B cell (primary cell): ENCODE measurements around the gene DDAH1. TPM values are rescaled to one million over a fixed set of nuclear protein-coding genes. Genes with fewer than 3 reads are reported as not detected.

Source experiments
- ATAC-seq: fragments of 200-7000 bp; cut with Tn5 transposase; one replicate; pipeline ENCODE4 v1.10.0; 2021; ENCODE audit warnings: low read depth, mild to moderate bottlenecking, moderate number of reproducible peaks, moderate library complexity
- CTCF ChIA-PET: fragments of 350-600 bp; sonication (Branson Sonifier 250); formaldehyde crosslinking; loops from one replicate; lab custom pipeline; 2021; ENCODE audit warnings: antibody characterized with exemption, inconsistent platforms; lab: Charles Lee
- POLR2A ChIA-PET: fragments of 350-600 bp; sonication (Branson Sonifier 250); formaldehyde crosslinking; loops from one replicate; lab custom pipeline; 2021; ENCODE audit warnings: antibody characterized with exemption; lab: Charles Lee
- DNase-seq: peaks from one replicate; pipeline ENCODE4 v3.0.0; 2013
- H2AFZ ChIP-seq: 2 replicates; pipeline ENCODE4 v1.6.1; 2012; ENCODE audit warnings: mild to moderate bottlenecking, low read depth, low read length; ENCODE audit not compliant: insufficient read depth, poor library complexity, severe bottlenecking
- H3K27ac ChIP-seq, 2 donors: 1 replicate in 1 of 2; 2 replicates in 1 of 2; pipeline ENCODE4 v1.5.1; 2012 to 2013; ENCODE audit warnings: low read length in 2 of 2, mild to moderate bottlenecking in 2 of 2, moderate library complexity in 1 of 2
- H3K27me3 ChIP-seq, 4 experiments: fragments of 200-600 bp in 1 of 4; sonication (generic) in 1 of 4; replicated peaks in 1 of 4; 1 replicate in 2 of 4; 2 replicates in 2 of 4; pipeline versions ENCODE4 v1.6.1 to v1.7.0; 2013 to 2016; ENCODE audit warnings: low read length in 3 of 4, mild to moderate bottlenecking in 2 of 4, mixed read lengths in 1 of 4, moderate library complexity in 1 of 4; ENCODE audit not compliant: insufficient read depth in 4 of 4, control insufficient read depth in 3 of 4; ENCODE audit errors: control extremely low read depth in 1 of 4
- H3K36me3 ChIP-seq, 2 experiments: replicated peaks in 1 of 2; 1 replicate in 1 of 2; 2 replicates in 1 of 2; pipeline versions ENCODE4 v1.6.1 to v1.7.1; 2013; ENCODE audit warnings: low read length in 1 of 2; ENCODE audit not compliant: insufficient read depth in 2 of 2, control insufficient read depth in 1 of 2; ENCODE audit errors: control extremely low read depth in 1 of 2, extremely low read depth in 1 of 2
- H3K4me1 ChIP-seq, 2 donors: fragments of 200-600 bp in 1 of 2; sonication (generic) in 1 of 2; 1 replicate in 1 of 2; 2 replicates in 1 of 2; pipeline versions ENCODE4 v1.5.1 to v1.6.1; 2013 to 2017; ENCODE audit warnings: low read length in 2 of 2; ENCODE audit not compliant: control insufficient read depth in 2 of 2, insufficient read depth in 2 of 2
- H3K4me2 ChIP-seq: replicated peaks from 2 replicates; pipeline ENCODE3; 2012; ENCODE audit warnings: mild to moderate bottlenecking, low read depth, low read length; ENCODE audit not compliant: poor library complexity, severe bottlenecking
- H3K4me3 ChIP-seq, 5 experiments: fragments of 200-600 bp in 1 of 5; sonication (generic) in 1 of 5; 1 replicate in 3 of 5; 2 replicates in 2 of 5; pipeline versions ENCODE4 v1.5.1 to v1.7.0; 2011 to 2016; ENCODE audit warnings: low read length in 4 of 5, mild to moderate bottlenecking in 4 of 5, low read depth in 2 of 5, control low read depth in 1 of 5, moderate library complexity in 1 of 5; ENCODE audit not compliant: insufficient read depth in 1 of 5; ENCODE audit errors: control extremely low read depth in 1 of 5, extremely low read depth in 1 of 5
- H3K79me2 ChIP-seq: fragments of 200-600 bp; sonication (generic); one replicate; pipeline ENCODE4 v1.6.0; 2016; ENCODE audit warnings: low read length; ENCODE audit not compliant: control insufficient read depth, insufficient read depth
- H3K9ac ChIP-seq: fragments of 200-600 bp; sonication (generic); 2 replicates; pipeline ENCODE4 v1.6.1; 2017; ENCODE audit warnings: mild to moderate bottlenecking, low read length, moderate library complexity
- H3K9me3 ChIP-seq, 3 donors: one replicate each; pipeline versions ENCODE4 v1.6.1 to v1.7.1; 2013; ENCODE audit warnings: low read length in 2 of 3; ENCODE audit not compliant: control insufficient read depth in 2 of 3, insufficient read depth in 1 of 3; ENCODE audit errors: control extremely low read depth in 1 of 3
- H4K20me1 ChIP-seq: 2 replicates; pipeline ENCODE4 v1.6.0; 2012; ENCODE audit warnings: mild to moderate bottlenecking, low read length; ENCODE audit not compliant: insufficient read depth, control insufficient read depth, poor library complexity, severe bottlenecking
- H3K27ac Mint-ChIP-seq: one replicate; pipeline ENCODE4 v1.8.0; 2021; ENCODE audit warnings: mixed read lengths
- H3K27me3 Mint-ChIP-seq: one replicate; pipeline ENCODE4 v1.8.0; 2021; ENCODE audit warnings: mixed read lengths
- H3K4me1 Mint-ChIP-seq: one replicate; pipeline ENCODE4 v1.8.0; 2021; ENCODE audit warnings: mixed read lengths
- H3K4me3 Mint-ChIP-seq: one replicate; pipeline ENCODE4 v1.8.0; 2021; ENCODE audit warnings: mixed read lengths
- H3K9me3 Mint-ChIP-seq: one replicate; pipeline ENCODE4 v1.8.0; 2022; ENCODE audit warnings: mixed read lengths; ENCODE audit not compliant: insufficient read depth
- CTCF ChIP-seq: fragments of 200-600 bp; IDR thresholded peaks from one replicate; pipeline ENCODE4 v1.8.0; 2022; ENCODE audit warnings: antibody characterized with exemption, mild to moderate bottlenecking
- EZH2 ChIP-seq: IDR thresholded peaks from 2 replicates; pipeline ENCODE4 v1.6.1; 2012; ENCODE audit warnings: borderline replicate concordance, low read depth, mild to moderate bottlenecking, moderate library complexity, low read length; ENCODE audit not compliant: insufficient read depth, poor library complexity, severe bottlenecking
- WGBS: methylation state at CpG from one replicate; pipeline ENCODE4 v1.1.5; 2013; ENCODE audit warnings: missing lambda C conversion rate; ENCODE audit not compliant: insufficient coverage; 5-methylcytosine and 5-hydroxymethylcytosine counted together
- intact Hi-C: fragments of 100-400 bp; cut with micrococcal nuclease; formaldehyde crosslinking; loops from one replicate; pipeline ENCODE4 v1.10.0; 2022
- polyA plus RNA-seq: library from polyadenylated mRNA; depleted of rRNA; stranded (reverse); fragments of >200 nt; gene quantifications from 2 replicates; pipeline ENCODE4 v1.2.3, GENCODE V29; 2012
- total RNA-seq, 2 donors: library from RNA; stranded (reverse); fragments of 120-200 nt in 1 of 2; gene quantifications; 1 replicate in 1 of 2; 2 replicates in 1 of 2; pipeline versions ENCODE4 v1.2.3 to v1.2.4, GENCODE V29; 2013 to 2022

The DDAH1 gene
- total and polyA plus RNA-seq, 2 donors (not counting 1 experiment from before 2014, with no cell fraction given) = 0.04 TPM; not detected in 1

DNA sequence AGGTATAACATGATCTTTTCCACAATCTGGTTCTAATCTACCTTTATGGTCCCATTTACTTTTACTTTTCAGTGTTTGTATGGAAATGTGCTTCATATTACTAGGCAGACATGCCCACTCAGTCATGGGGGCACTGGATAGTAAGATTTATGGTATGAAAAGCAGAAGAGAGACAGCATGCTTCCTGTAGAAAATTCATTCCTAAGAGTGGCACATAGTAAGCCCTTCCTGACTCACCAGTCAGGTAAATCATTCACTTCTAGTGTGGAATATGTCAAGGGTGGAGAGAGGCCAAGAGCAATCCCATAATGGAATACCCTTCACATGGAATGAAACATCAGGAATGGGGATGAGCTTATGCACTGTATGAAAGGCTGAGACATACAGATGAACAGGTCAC is 139.0 kb downstream of the DDAH1 start:
- H4K20me1 ChIP-seq = no peaks in the 10 kb centered on the region
- no peaks in the 10 kb centered on the region for H3K9me3 ChIP-seq
- DNase-seq (no peak), ATAC-seq (no peak)
- no peak overlapping the region for H3K4me3 ChIP-seq
- Mint-ChIP-seq H3K27ac (no peak overlapping the region), H3K4me1 (peaks cover 14% of the 10 kb centered on the region), H3K9me3 (no peaks in the 10 kb centered on the region), H3K4me3 (no peak overlapping the region), H3K27me3 (no peaks in the 10 kb centered on the region)
- CTCF ChIA-PET = no interaction called here
- no peak overlapping the region for H3K4me2 ChIP-seq
- H3K79me2 ChIP-seq = no peaks in the 10 kb centered on the region
- POLR2A ChIA-PET = no interaction called here
- no peaks in the 10 kb centered on the region for H3K27me3 ChIP-seq
- H3K9ac ChIP-seq = no peak overlapping the region
- H2AFZ ChIP-seq = no peak overlapping the region
- TF ChIP-seq CTCF = no peak
- no peak for TF ChIP-seq EZH2
- H3K27ac ChIP-seq = no peak overlapping the region
- intact Hi-C loops = no loop called here
- peaks cover 11% of the 10 kb centered on the region in 2 donors for H3K4me1 ChIP-seq
- H3K36me3 ChIP-seq = no peaks in the 10 kb centered on the region

- no peaks in the 10 kb centered on the region for H3K79me2 ChIP-seq
- no peak overlapping the region for H3K9ac ChIP-seq
- Mint-ChIP-seq H3K27me3 (no peaks in the 10 kb centered on the region), H3K4me1 (no peaks in the 10 kb centered on the region), H3K27ac (no peak overlapping the region), H3K9me3 (no peaks in the 10 kb centered on the region), H3K4me3 (no peak overlapping the region)
- no peaks in the 10 kb centered on the region for H3K27me3 ChIP-seq
- H3K9me3 ChIP-seq = no peaks in the 10 kb centered on the region
- DNase-seq = no peak
- no peaks in the 10 kb centered on the region for H4K20me1 ChIP-seq
- H3K27ac ChIP-seq = no peak overlapping the region
- no peaks in the 10 kb centered on the region for H3K4me1 ChIP-seq
- H3K36me3 ChIP-seq = no peaks in the 10 kb centered on the region
- ChIA-PET CTCF (interaction anchor here (0.9 kb wide), 1 partner anchor 21 kb away, joined by 3 read pairs; no protein-coding TSS in a partner anchor), POLR2A (no interaction called here)
- no peak overlapping the region for H2AFZ ChIP-seq
- no peak overlapping the region for H3K4me3 ChIP-seq
- TF ChIP-seq EZH2 = no peak
- TF ChIP-seq CTCF = no peak
- ATAC-seq = no peak
- WGBS = 100% methylated on average over 1 of the region's 5 CpGs
- no peak overlapping the region for H3K4me2 ChIP-seq
- intact Hi-C loops = no loop called here
These were observed 141.2 kb downstream of the DDAH1 start for GRCh38 chr1:85323770-85324169.
